OCI-LY7 (cell line): Measurements from ENCODE around the gene NFATC4.

Source experiments
- CTCF ChIP-seq: fragments of 200-600 bp; sonication (generic); conservative IDR thresholded peaks from 2 replicates; pipeline ENCODE4 v1.5.1; 2014; ENCODE audit warnings: mild to moderate bottlenecking, antibody characterized with exemption, low read length, moderate library complexity, mixed read lengths
- EZH2phosphoT487 ChIP-seq: fragments of 200-600 bp; sonication (generic); IDR thresholded peaks from 2 replicates; pipeline ENCODE4 v1.6.1; 2018; ENCODE audit warnings: low read depth, borderline replicate concordance, mild to moderate bottlenecking, mixed run types, antibody characterized with exemption, low read length, moderate library complexity, mixed read lengths

- TF ChIP-seq CTCF: no peak
- no peak for TF ChIP-seq EZH2phosphoT487
Observed at GRCh38 chr14:24381363-24382063, 13.5 kb downstream of the NFATC4 start.
